ENCODE data around the gene IFNA17. TPM values are rescaled to one million over a fixed set of nuclear protein-coding genes. Genes with fewer than 3 reads are reported as not detected.
A peak's percentile ranks its signal among the peaks of the same experiment; 100 is the strongest.

IFNA17 gene
- total RNA-seq, 1 experiment from 2014 or later, result not detected

GRCh38 chr9:21251638-21252037, 23.6 kb upstream of the IFNA17 start:
- Histone ChIP-seq H2AK5ac (ENCODE audit: insufficient read length, low read length) (no peak overlapping the region), H2BK20ac (ENCODE audit: low read depth, low read length, poor library complexity, severe bottlenecking) (no peak overlapping the region), H3K4me2 (ENCODE audit: insufficient read depth, insufficient read length, low read length) (no peak overlapping the region), H3K79me1 (ENCODE audit: insufficient read depth, low read depth, low read length, poor library complexity, severe bottlenecking) (no peaks in the 10 kb centered on the region), H3K9me3 (ENCODE audit: control insufficient read depth, low read depth, low read length) (no peaks in the 10 kb centered on the region), H2BK120ac (ENCODE audit: low read depth, low read length, poor library complexity, severe bottlenecking) (no peak overlapping the region), H3K23me2 (ENCODE audit: insufficient read length, low read depth, low read length, poor library complexity, severe bottlenecking) (no peaks in the 10 kb centered on the region), H3K18ac (ENCODE audit: insufficient read length, low read depth, low read length) (no peak overlapping the region), H3K4ac (ENCODE audit: low read depth, low read length) (no peak overlapping the region), H3K27me3 (ENCODE audit: insufficient read depth, low read length) (no peaks in the 10 kb centered on the region), H3K23ac (ENCODE audit: insufficient read length, low read depth, low read length) (no peak overlapping the region), H3K9ac (ENCODE audit: extremely low read depth, insufficient read length, low read length) (no peak overlapping the region), H3T11ph (ENCODE audit: low read length) (no peak overlapping the region), H2BK5ac (ENCODE audit: insufficient read length, low read length) (no peak overlapping the region), H2AFZ (ENCODE audit: low read length) (no peak overlapping the region), H4K91ac (ENCODE audit: insufficient read length, low read depth, low read length) (no peak overlapping the region), H4K20me1 (ENCODE audit: control insufficient read depth, insufficient read depth, insufficient read length) (no peaks in the 10 kb centered on the region), H4K8ac (replicated peaks; ENCODE audit: insufficient read length, low read depth, low read length) (no peak overlapping the region), H4K5ac (ENCODE audit: insufficient read length, low read depth, low read length) (no peak overlapping the region), H3K14ac (ENCODE audit: insufficient read depth, low read length) (no peak overlapping the region), H3K27ac (ENCODE audit: insufficient read length, low read depth, low read length) (no peak overlapping the region), H3K4me1 (ENCODE audit: insufficient read depth, low read length) (no peaks in the 10 kb centered on the region), H3K56ac (ENCODE audit: insufficient read length, low read depth, low read length) (no peak overlapping the region), H3K79me2 (ENCODE audit: insufficient read depth, low read length) (no peaks in the 10 kb centered on the region), H2BK15ac (ENCODE audit: low read depth, low read length) (no peak overlapping the region), H2BK12ac (ENCODE audit: insufficient read length, low read depth, low read length) (no peak overlapping the region)
- Mint-ChIP-seq H3K27me3 (ENCODE audit: low read depth) (peaks cover 27% of the 10 kb centered on the region), H3K9me3 (no peaks in the 10 kb centered on the region), H3K27ac (peak overlapping the region in 1 of 3 experiments; percentile 6; a peak in 1 of 7 replicates), H3K4me3 (no peak overlapping the region), H3K4me1 (peaks cover 16 to 17% of the 10 kb centered on the region in 2 experiments), H3K36me3 (ENCODE audit: insufficient read depth in 1 of 3, low read depth in 3 of 3) (no peaks in the 10 kb centered on the region)
- no CpG with 5 or more reads among the region's 4 CpGs for WGBS (ENCODE audit: extremely low coverage, insufficient read length, low lambda C conversion rate)
- TF ChIP-seq CTCF (conservative IDR thresholded peaks at IDR 0.05), result no peak
- DNase-seq, result no peak
